HepG2 (cell line): Measurements from ENCODE around the gene PRKACA. TPM values are rescaled to one million over a fixed set of nuclear protein-coding genes. Genes with fewer than 3 reads are reported as not detected.

Source experiments
- CCAR2 ChIP-seq: fragments of 200-400 bp; formaldehyde crosslinking; optimal IDR thresholded peaks from 2 replicates; pipeline ENCODE3; 2018; ENCODE audit warnings: low read depth, mild to moderate bottlenecking, low read length, moderate library complexity
- EP300 ChIP-seq, 3 experiments: sonication (generic) in 1 of 3; formaldehyde crosslinking in 1 of 3; IDR thresholded peaks; 2 replicates each; pipeline versions ENCODE4 v1.5.1 to v1.6.1; 2011 to 2020; ENCODE audit warnings: low read depth in 2 of 3, low read length in 2 of 3, borderline replicate concordance in 1 of 3, improper control_type of control experiment in 1 of 3, mild to moderate bottlenecking in 1 of 3, missing genetic modification reagents in 1 of 3, moderate library complexity in 1 of 3
- JUN ChIP-seq: sonication (generic); formaldehyde crosslinking; IDR thresholded peaks from 2 replicates; pipeline ENCODE4 v1.4.0; 2020; ENCODE audit warnings: mild to moderate bottlenecking, missing genetic modification reagents
- KDM5A ChIP-seq: fragments of 200-600 bp; sonication (generic); IDR thresholded peaks from 2 replicates; pipeline ENCODE4 v1.7.0; 2018; ENCODE audit warnings: antibody characterized with exemption, mild to moderate bottlenecking, low read length, borderline replicate concordance
- NBN ChIP-seq: fragments of 450-650 bp; conservative IDR thresholded peaks from 2 replicates; pipeline ENCODE4 v1.6.1; 2017
- NFKB2 ChIP-seq: sonication (generic); formaldehyde crosslinking; IDR thresholded peaks from 2 replicates; pipeline ENCODE4 v1.4.0; 2020; ENCODE audit warnings: missing genetic modification reagents, borderline replicate concordance
- POLR2AphosphoS5 ChIP-seq: IDR thresholded peaks from 2 replicates; pipeline ENCODE4 v1.6.1; 2012; ENCODE audit warnings: low read depth, low read length
- PRPF4 ChIP-seq: fragments of 200-400 bp; formaldehyde crosslinking; IDR thresholded peaks from 2 replicates; pipeline ENCODE4 v1.6.1; 2016; ENCODE audit warnings: low read length, low read depth; ENCODE audit not compliant: poor library complexity, severe bottlenecking
- RCOR2 ChIP-seq: IDR thresholded peaks from 2 replicates; pipeline ENCODE4 v1.6.1; 2016; ENCODE audit warnings: missing biosample characterization, missing genetic modification reagents
- RXRA ChIP-seq: sonication (generic); formaldehyde crosslinking; IDR thresholded peaks from 2 replicates; pipeline ENCODE4 v1.5.1; 2020; ENCODE audit warnings: missing genetic modification reagents
- SIN3A ChIP-seq: IDR thresholded peaks from 2 replicates; pipeline ENCODE4 v1.6.1; 2011; ENCODE audit warnings: low read depth, mild to moderate bottlenecking, control low read depth, low read length, borderline replicate concordance
- SIX4 ChIP-seq: sonication (generic); formaldehyde crosslinking; IDR thresholded peaks from 2 replicates; pipeline ENCODE4 v1.4.0; 2020; ENCODE audit warnings: missing genetic modification reagents
- TRIM24 ChIP-seq: sonication (generic); formaldehyde crosslinking; IDR thresholded peaks from 2 replicates; pipeline ENCODE4 v1.8.0; 2022; ENCODE audit warnings: mild to moderate bottlenecking, missing genetic modification reagents
- ZBTB21 ChIP-seq: sonication (generic); formaldehyde crosslinking; IDR thresholded peaks from 2 replicates; pipeline ENCODE4 v1.4.0; 2020; ENCODE audit warnings: missing genetic modification reagents
- ZFP1 ChIP-seq: IDR thresholded peaks from 2 replicates; pipeline ENCODE4 v1.6.1; 2016
- ZFP82 ChIP-seq: sonication (generic); formaldehyde crosslinking; IDR thresholded peaks from 2 replicates; pipeline ENCODE4 v1.5.1; 2020; ENCODE audit warnings: mild to moderate bottlenecking, missing genetic modification reagents, borderline replicate concordance
- ZNF121 ChIP-seq: sonication (generic); formaldehyde crosslinking; IDR thresholded peaks from 2 replicates; pipeline ENCODE4 v1.5.0; 2020; ENCODE audit warnings: mild to moderate bottlenecking, missing genetic modification reagents
- ZNF124 ChIP-seq: sonication (generic); formaldehyde crosslinking; IDR thresholded peaks from 2 replicates; pipeline ENCODE4 v1.4.0; 2020; ENCODE audit warnings: missing genetic modification reagents
- ZNF432 ChIP-seq: sonication (generic); formaldehyde crosslinking; IDR thresholded peaks from 2 replicates; pipeline ENCODE4 v1.5.0; 2020; ENCODE audit warnings: missing genetic modification reagents, mild to moderate bottlenecking, borderline replicate concordance
- ZNF468 ChIP-seq: sonication (generic); formaldehyde crosslinking; IDR thresholded peaks from 2 replicates; pipeline ENCODE4 v1.8.0; 2022; ENCODE audit warnings: mild to moderate bottlenecking, moderate library complexity, missing genetic modification reagents
- ZNF7 ChIP-seq: IDR thresholded peaks from 2 replicates; pipeline ENCODE4 v1.6.1; 2016; ENCODE audit warnings: missing biosample characterization, missing genetic modification reagents
- ZNF737 ChIP-seq: sonication (generic); formaldehyde crosslinking; IDR thresholded peaks from 2 replicates; pipeline ENCODE4 v1.5.0; 2020; ENCODE audit warnings: missing genetic modification reagents, mild to moderate bottlenecking, borderline replicate concordance
- ZNF776 ChIP-seq: sonication (generic); formaldehyde crosslinking; IDR thresholded peaks from 2 replicates; pipeline ENCODE4 v1.4.0; 2020; ENCODE audit warnings: mild to moderate bottlenecking, missing genetic modification reagents
- polyA plus RNA-seq, 8 experiments: library from polyadenylated mRNA; depleted of rRNA in 3 of 8; stranded (reverse) in 7 of 8; unstranded in 1 of 8; fragments of >200 nt; fragmentation: Illumina TruSeq in 4 of 8; extraction: Trizol in 4 of 8; gene quantifications; 2 replicates each; pipeline versions ENCODE4 v1.2.1 to v1.2.3, GENCODE V29; 2011 to 2016; ENCODE audit warnings: low read depth in 4 of 8, missing spikeins in 1 of 8, mixed read lengths in 1 of 8; ENCODE audit not compliant: insufficient read depth in 1 of 8
- total RNA-seq, 5 experiments: library from RNA; depleted of rRNA; stranded (reverse); fragments of >200 nt; fragmentation: Illumina TruSeq; extraction: Trizol; gene quantifications; 2 replicates each; pipeline ENCODE4 v1.2.3, GENCODE V29; 2016; ENCODE audit warnings: low read depth in 1 of 5
- TF ChIP-seq, protein P1 (sequence below): sonication (generic); formaldehyde crosslinking; IDR thresholded peaks from 2 replicates; pipeline ENCODE4 v1.5.1; 2020; ENCODE audit warnings: mild to moderate bottlenecking, missing genetic modification reagents, moderate library complexity
- TF ChIP-seq, protein P2 (sequence below): sonication (generic); formaldehyde crosslinking; IDR thresholded peaks from 2 replicates; pipeline ENCODE4 v1.5.0; 2020; ENCODE audit warnings: mild to moderate bottlenecking, missing genetic modification reagents, borderline replicate concordance
- TF ChIP-seq, protein P3 (sequence below): sonication (generic); formaldehyde crosslinking; IDR thresholded peaks from 2 replicates; pipeline ENCODE4 v1.4.0; 2020; ENCODE audit warnings: missing genetic modification reagents
- TF ChIP-seq, protein P4 (sequence below): IDR thresholded peaks from 2 replicates; pipeline ENCODE4 v1.6.1; 2016; ENCODE audit warnings: low read depth, control low read depth

The PRKACA gene
- total and polyA plus RNA-seq, 2 of the 13 experiments (the other 11 are each of a cell fraction or from before 2014, with no cell fraction given) = 11.0 to 18.2 TPM

DNA sequence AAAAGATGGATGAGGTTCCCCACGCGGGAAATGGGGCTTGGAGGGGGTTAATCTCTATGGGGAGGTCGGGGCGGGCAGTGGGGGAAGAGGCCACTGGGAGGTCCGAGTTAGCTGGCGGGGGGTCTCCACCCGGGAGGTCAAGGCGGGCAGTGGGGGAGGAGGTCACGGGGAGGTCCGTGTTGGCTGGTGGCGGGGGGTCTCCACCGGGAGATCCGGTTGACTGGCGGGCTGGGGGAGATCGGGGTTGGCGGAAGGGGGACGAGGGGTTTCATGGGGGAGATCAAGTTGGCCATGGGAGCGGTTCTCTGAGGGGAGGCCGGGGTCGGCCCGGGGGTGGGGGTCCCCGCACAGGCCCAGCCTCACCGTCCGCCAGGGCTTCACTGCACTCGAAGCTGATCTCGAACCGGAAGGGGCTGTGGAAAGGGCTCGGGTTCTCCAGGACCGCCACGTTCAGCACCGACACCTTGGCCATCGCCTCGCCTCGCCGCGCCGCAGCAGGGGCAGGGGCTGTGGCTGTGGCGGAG lies 18.5 kb upstream of the PRKACA start (continued):
- TF ChIP-seq RCOR2 = no peak
- TF ChIP-seq RXRA (CRISPR knock-in tag) = no peak
- TF ChIP-seq PRPF4 = no peak
- no peak for TF ChIP-seq ZFP1
- no peak for TF ChIP-seq KDM5A
- TF ChIP-seq, protein P1, sequence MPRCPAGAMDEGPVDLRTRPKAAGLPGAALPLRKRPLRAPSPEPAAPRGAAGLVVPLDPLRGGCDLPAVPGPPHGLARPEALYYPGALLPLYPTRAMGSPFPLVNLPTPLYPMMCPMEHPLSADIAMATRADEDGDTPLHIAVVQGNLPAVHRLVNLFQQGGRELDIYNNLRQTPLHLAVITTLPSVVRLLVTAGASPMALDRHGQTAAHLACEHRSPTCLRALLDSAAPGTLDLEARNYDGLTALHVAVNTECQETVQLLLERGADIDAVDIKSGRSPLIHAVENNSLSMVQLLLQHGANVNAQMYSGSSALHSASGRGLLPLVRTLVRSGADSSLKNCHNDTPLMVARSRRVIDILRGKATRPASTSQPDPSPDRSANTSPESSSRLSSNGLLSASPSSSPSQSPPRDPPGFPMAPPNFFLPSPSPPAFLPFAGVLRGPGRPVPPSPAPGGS (CRISPR knock-in tag) = 0 out of 2 replicates have a peak, but pooled peaks have one; percentile 27
- no peak for TF ChIP-seq ZNF124 (CRISPR knock-in tag)
- TF ChIP-seq NBN = no peak
- TF ChIP-seq ZBTB21 (CRISPR knock-in tag) = no peak
- TF ChIP-seq ZNF7 = no peak
- TF ChIP-seq, protein P2, sequence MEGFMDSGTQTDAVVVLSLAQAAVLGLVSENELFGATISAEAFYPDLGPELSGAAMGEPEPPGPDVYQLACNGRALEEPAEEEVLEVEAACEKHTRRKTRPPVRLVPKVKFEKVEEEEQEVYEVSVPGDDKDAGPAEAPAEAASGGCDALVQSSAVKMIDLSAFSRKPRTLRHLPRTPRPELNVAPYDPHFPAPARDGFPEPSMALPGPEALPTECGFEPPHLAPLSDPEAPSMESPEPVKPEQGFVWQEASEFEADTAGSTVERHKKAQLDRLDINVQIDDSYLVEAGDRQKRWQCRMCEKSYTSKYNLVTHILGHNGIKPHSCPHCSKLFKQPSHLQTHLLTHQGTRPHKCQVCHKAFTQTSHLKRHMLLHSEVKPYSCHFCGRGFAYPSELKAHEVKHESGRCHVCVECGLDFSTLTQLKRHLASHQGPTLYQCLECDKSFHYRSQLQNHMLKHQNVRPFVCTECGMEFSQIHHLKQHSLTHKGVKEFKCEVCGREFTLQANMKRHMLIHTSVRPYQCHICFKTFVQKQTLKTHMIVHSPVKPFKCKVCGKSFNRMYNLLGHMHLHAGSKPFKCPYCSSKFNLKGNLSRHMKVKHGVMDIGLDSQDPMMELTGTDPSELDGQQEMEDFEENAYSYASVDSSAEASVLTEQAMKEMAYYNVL (CRISPR knock-in tag) = no peak
- no peak for TF ChIP-seq SIN3A
- no peak for TF ChIP-seq POLR2AphosphoS5
- no peak for TF ChIP-seq TRIM24 (CRISPR knock-in tag)
- TF ChIP-seq NFKB2 (CRISPR knock-in tag) = no peak
- TF ChIP-seq SIX4 (CRISPR knock-in tag) = 0 out of 2 replicates have a peak, but pooled peaks have one; percentile 1
- no peak for TF ChIP-seq ZNF121 (CRISPR knock-in tag)
- TF ChIP-seq JUN = no peak
- TF ChIP-seq ZNF776 = no peak
- TF ChIP-seq, protein P3, sequence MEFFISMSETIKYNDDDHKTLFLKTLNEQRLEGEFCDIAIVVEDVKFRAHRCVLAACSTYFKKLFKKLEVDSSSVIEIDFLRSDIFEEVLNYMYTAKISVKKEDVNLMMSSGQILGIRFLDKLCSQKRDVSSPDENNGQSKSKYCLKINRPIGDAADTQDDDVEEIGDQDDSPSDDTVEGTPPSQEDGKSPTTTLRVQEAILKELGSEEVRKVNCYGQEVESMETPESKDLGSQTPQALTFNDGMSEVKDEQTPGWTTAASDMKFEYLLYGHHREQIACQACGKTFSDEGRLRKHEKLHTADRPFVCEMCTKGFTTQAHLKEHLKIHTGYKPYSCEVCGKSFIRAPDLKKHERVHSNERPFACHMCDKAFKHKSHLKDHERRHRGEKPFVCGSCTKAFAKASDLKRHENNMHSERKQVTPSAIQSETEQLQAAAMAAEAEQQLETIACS (CRISPR knock-in tag) = no peak
- no peak for TF ChIP-seq ZNF737
- TF ChIP-seq EP300 (IDR thresholded peaks at IDR 0.05; ENCODE audit: low read depth in 2 of 2, low read length in 2 of 2) = no peak
- TF ChIP-seq EP300 (CRISPR knock-in tag; IDR thresholded peaks at IDR 0.05; ENCODE audit: borderline replicate concordance) = no peak
- no peak for TF ChIP-seq ZNF432 (CRISPR knock-in tag)
- no peak for TF ChIP-seq ZFP82 (CRISPR knock-in tag)
- TF ChIP-seq, protein P4, sequence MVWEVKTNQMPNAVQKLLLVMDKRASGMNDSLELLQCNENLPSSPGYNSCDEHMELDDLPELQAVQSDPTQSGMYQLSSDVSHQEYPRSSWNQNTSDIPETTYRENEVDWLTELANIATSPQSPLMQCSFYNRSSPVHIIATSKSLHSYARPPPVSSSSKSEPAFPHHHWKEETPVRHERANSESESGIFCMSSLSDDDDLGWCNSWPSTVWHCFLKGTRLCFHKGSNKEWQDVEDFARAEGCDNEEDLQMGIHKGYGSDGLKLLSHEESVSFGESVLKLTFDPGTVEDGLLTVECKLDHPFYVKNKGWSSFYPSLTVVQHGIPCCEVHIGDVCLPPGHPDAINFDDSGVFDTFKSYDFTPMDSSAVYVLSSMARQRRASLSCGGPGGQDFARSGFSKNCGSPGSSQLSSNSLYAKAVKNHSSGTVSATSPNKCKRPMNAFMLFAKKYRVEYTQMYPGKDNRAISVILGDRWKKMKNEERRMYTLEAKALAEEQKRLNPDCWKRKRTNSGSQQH (CRISPR knock-in tag) = no peak
- TF ChIP-seq CCAR2 = no peak
- TF ChIP-seq ZNF468 (CRISPR knock-in tag) = no peak
